Erythroblast (primary cell): Measurements from ENCODE around the gene LYPD6B.

Source experiments
- GATA1 ChIP-seq: IDR thresholded peaks from 2 replicates; pipeline ENCODE4 v1.6.1; 2011; ENCODE audit warnings: low read depth, mild to moderate bottlenecking, control low read depth, low read length, moderate library complexity
- POLR2A ChIP-seq: IDR thresholded peaks from 2 replicates; pipeline ENCODE4 v1.6.1; 2011; ENCODE audit warnings: mild to moderate bottlenecking, low read length

- TF ChIP-seq POLR2A = no peak
- TF ChIP-seq GATA1 = no peak
Measured at GRCh38 chr2:149005471-149006077, 32.9 kb upstream of the LYPD6B start.
